GM21619 (cell line): ENCODE data around the gene C6orf52.
"Not testable (repeated sequence)": the region's sequence is repeated elsewhere in the genome, so short reads cannot be mapped to it uniquely, and the experiment has no call there.

Source experiments
- ATAC-seq: cut with Tn5 transposase; IDR thresholded peaks from one replicate; pipeline ENCODE4 v1.9.1; 2021; ENCODE audit not compliant: unreplicated experiment

Gene C6orf52

DNA sequence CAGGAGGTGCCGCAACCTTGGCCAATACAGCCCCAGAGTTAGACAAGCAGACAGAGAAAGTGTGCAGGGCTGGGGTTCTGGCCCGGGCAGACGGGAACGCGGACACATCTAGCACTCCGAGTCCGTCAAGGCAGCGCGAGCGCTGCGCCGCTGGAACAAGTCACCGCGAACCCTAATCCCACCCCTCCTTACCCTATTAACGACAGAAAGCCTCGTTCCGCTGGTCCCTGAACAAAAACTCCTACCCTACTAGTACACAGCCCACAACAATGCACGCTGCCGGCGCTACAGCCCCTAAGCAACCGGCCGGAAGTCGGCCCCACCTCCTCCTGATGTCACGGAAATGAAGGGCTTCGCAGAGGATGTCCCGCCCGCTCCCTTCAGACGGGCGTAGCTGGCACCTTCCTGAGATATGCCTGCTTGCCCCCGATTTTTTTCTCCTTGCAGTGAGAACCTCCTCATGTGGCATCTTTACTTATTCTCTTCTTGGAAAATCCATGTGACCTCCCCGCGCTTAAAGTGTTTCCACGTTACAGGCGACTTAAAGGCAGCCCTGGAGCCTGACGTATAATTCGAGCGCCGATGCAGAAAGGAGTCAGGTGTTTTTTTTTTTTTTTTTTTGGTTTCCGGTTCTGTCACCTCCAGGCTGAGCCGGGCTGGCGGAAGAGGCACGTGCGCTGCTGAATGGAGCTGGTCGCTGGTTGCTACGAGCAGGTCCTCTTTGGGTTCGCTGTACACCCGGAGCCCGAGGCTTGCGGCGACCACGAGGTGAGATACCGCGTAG is at the start of gene C6orf52, which contains the start of gene PAK1IP1:
TSS of gene C6orf52 (minus strand) at position 315 of the 784 bp plus-strand sequence. CDS start 7,066 bp downstream, outside the sequence.
TSS of gene PAK1IP1 (plus strand) at position 671 of the 784 bp plus-strand sequence. CDS start at position 685, 14 bp downstream.
- ATAC-seq = peak; percentile 99

GRCh38 chr6:10743515-10743914 is 49.1 kb upstream of the C6orf52 start:
- ATAC-seq = no peak

- ATAC-seq = no peak
Observed at GRCh38 chr6:10742251-10742650, 47.8 kb upstream of the C6orf52 start.

- not testable (repeated sequence) for ATAC-seq
Observed at GRCh38 chr6:10741643-10742042, 47.2 kb upstream of the C6orf52 start.

DNA sequence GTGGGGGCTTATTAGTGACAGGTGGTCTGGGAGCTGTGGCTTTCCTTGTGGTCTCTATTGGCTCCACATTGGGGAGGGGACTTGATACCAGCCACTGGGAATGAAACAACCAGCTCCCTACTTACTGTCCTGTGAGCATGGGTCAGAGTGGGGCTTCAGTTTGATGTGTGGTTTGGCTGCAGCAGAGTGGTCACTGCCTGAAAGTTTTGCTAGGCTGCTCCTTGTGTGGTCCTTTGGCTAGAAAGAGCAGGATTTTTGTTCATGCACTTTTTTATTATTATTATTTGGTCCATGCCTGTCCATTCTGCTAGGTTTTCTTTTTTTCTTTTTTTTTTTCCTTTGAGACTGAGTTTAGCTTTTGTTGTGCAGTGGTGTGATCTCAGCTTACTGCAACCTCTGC is 45.6 kb upstream of the C6orf52 start:
- no peak for ATAC-seq

- ATAC-seq = no peak
Observed at GRCh38 chr6:10736731-10737130, 42.3 kb upstream of the C6orf52 start.

DNA sequence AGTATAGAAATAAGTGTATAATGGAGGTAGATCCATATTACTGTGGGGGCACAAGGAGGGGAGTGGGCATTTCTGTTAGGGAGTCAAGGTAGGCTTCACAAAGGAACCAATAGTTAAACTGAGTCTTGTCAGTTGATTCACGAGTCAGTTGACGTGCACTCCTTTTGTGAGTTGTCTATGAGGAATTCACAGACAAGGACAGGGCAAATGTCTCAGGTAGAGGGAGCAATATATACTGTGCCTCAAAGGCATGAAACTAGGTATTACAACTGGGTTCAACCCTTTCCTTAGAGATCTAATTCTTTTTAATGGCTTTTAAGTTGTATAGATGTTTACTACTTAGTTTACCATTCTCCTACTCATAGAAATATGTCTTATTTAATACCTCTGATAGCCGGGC is 39.4 kb upstream of the C6orf52 start:
- ATAC-seq = no peak

DNA sequence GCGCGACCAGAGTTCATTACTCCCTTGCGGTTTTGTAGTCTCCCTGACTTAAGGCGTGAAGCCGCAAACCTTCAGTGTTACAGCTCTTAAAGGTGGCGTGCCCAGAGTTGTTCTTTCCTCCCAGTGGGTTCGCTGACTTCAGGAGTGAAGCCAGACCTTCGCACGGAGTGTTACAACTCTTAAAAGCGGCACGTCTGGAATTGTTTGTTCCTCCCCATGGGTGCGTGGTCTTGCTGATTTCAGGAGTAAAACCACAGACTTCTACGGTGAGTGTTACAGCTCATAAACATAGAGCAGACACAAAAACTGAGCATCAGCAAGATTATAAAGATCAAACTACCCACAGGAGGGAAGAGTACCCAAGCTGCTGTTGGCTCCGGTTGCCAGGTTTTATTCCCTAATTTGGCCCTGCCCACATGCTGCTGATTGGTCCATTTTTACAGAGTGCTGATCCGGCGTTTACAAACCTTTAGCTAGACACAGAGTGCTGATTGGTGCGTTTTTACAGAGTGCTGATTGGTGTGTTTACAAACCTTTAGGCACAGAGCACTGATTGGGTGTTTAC is 38.8 kb upstream of the C6orf52 start:
- ATAC-seq = no peak

DNA sequence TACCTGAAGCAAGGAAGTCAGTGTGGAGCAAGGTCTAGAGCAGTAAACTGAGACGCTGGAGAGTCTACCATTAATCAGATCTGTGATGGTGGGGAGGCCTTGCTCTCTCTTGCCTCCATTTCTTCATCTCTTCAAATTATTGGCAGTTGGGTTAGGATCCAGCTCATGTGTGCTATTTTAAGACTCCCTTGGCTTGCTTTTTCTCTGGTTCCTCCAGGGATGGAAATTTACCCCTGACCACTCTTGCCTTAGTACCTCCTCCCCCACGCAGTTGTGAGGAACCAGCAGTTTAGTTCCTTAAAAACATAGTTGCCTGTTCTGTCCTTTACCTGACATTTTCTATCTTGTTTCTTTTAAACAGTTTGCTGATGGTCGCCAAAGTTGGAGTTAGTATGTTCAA is 35.8 kb upstream of the C6orf52 start:
- ATAC-seq = no peak

GRCh38 chr6:10725716-10726115 is 31.3 kb upstream of the C6orf52 start:
- no peak for ATAC-seq

DNA sequence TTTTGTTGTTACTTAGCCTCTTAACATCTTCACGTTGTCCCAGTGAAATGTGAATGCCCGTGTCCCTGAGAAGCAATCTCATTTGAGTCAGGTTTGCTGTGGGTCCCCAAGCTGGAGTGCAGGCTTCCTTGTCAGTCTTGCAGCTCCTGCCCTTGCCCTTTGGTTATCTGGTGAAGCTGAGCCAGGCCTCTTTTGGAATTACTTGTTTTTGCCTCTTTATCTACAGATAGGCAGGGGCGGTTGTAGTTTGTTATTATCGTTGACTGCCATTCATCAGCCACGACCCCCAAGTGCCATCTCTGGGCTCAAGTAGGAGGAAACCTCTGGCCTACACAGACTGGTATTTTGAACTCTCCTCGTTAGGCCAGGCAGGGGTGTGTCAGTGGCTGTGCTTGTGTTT is 30.6 kb upstream of the C6orf52 start:
- ATAC-seq = no peak

DNA sequence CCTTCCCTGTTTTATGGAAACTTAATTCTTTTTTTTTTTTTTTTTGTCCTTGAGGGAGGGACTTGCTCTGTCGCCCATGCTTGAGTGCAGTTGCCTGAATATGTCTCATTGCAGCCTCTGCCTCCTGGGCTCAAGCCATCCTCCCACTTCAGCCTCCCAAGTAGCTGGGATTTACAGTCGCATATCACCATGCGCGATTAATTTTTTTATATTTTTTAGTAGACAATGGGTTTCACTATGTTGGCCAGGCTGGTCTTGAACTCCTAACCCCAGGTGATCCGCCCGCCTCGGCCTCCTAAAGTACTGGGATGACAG is 29.1 kb upstream of the C6orf52 start:
- no peak for ATAC-seq

DNA sequence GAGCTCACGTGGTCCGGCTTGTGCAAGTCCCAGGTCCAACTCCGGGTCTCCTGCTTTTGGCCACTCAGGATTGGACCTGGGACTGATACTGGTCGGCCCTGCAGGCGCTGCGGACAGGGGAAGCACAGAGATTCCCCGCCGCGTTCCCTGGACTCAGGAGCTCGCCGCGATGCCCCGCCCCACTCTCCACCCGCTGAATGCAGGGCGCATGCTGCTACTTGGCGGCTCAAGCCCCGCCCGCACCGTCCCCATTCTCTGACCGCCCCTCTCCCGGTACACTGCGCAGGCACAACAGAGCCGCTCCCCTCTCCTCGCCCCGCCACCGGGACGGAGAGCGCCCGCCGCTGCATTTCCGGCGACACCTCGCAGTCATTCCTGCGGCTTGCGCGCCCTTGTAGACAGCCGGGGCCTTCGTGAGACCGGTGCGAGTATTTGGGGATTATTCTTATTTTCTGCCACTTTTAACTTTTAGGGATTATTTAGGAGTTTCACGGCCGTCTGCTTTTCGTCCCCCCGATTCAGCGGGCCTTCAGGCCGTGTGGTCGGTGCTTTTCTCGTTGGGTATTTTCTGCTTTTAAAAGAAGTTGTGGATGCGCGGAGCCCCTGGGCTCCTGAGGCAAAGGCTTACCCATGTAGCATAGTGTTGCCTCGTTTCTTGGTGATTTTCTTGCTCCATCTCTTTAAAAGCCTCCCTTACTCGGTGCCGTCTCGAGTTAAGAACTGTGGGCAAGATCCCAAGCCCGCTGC is 28.6 kb upstream of the C6orf52 start, which contains the start of gene TMEM14C:
TSS of gene TMEM14C (plus strand) at position 251 of the 747 bp plus-strand sequence. CDS start 1,544 bp downstream, outside the sequence.
- ATAC-seq = peak; percentile 98

DNA sequence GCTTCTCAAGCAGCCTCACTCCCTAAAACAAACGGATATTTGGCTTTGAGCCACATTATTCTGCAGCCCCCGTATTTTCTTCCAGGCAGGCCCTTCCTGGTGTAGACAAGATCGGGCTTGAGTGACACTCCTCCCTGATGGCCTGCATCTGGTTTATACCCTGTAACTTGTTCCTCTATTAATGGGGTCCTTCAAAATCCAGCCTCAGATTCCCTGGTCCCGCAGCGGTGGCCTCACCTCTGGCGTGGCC is 28.1 kb upstream of the C6orf52 start:
- ATAC-seq = no peak

GRCh38 chr6:10721850-10722569 is 27.6 kb upstream of the C6orf52 start:
- ATAC-seq = no peak

GRCh38 chr6:10720960-10721849 is 26.8 kb upstream of the C6orf52 start:
- not testable (repeated sequence) for ATAC-seq

DNA sequence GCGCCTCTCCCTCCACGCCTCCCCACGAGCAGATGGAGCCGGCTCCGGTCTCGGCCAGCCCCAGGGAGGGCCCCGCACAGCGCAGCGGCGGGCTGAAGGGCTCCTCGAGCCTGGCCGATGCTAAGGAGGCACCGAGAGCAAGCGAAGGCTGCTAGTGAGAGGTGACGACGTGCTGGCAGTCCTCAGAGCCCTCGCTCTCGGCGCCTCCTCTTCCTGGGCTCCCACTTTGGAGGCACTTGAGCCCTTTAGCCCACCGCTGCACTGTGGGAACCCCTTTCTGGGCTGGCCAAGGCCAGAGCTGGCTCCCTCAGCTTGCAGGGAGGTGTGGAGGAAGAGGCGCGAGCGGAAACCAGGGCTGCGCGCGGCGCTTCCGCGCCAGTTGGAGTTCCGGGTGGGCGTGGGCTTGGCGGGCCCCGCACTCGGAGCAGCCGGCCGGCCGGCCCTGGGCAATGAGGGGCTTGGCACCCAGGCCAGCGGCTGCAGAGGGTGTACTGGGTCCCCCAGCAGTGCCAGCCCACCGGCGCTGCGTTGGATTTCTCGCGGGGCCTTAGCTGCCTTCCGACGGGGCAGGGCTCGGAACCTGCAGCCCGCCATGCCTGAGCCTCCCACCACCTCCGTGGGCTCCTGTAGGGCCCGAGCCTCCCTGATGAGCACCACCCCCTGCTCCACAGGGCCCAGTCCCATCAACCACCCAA is 26.0 kb upstream of the C6orf52 start:
- ATAC-seq = no peak

DNA sequence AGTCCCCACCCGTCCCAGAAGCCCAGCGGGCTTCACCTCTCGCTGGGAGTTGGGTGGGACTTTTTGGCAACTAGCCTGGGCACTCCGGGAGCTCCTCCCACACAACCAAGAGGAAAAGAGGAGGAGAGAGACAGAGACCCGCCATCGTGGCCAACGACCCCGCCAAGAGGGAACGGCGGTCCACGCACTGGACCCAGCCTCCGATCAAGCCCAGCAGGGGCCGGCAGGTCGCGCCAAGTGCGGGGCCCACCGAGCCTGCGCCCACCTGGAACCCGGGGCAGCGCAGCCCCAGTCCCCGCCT is 25.5 kb upstream of the C6orf52 start:
- no peak for ATAC-seq

GRCh38 chr6:10719296-10719963 is 25.0 kb upstream of the C6orf52 start:
- ATAC-seq = no peak

- ATAC-seq = no peak
Observed at GRCh38 chr6:10713962-10714361, 19.5 kb upstream of the C6orf52 start.
